K562 (cell line): Measurements from ENCODE around the gene RAB6B. TPM values are rescaled to one million over a fixed set of nuclear protein-coding genes. Genes with fewer than 3 reads are reported as not detected.
A peak's percentile ranks its signal among the peaks of the same experiment; 100 is the strongest.

Experiments used
- ARID1B ChIP-seq: fragments of 450-650 bp; IDR thresholded peaks from 2 replicates; pipeline ENCODE4 v1.6.1; 2016; ENCODE audit warnings: antibody characterized with exemption, mild to moderate bottlenecking, inconsistent platforms
- ATF4 ChIP-seq: fragments of 450-650 bp; formaldehyde crosslinking; IDR thresholded peaks from 2 replicates; pipeline ENCODE4 v1.4.0; 2022; ENCODE audit warnings: mild to moderate bottlenecking, moderate library complexity
- BACH1 ChIP-seq: fragments of 200-800 bp; sonication (Bioruptor generic); IDR thresholded peaks from 2 replicates; pipeline ENCODE4 v1.6.1; 2016; ENCODE audit warnings: missing genetic modification characterization, missing compliant biosample characterization
- BRD4 ChIP-seq: fragments of 200-600 bp; sonication (generic); IDR thresholded peaks from 2 replicates; pipeline ENCODE4 v1.6.1; 2017; ENCODE audit warnings: inconsistent platforms
- CHD1 ChIP-seq: fragments of 200-600 bp; sonication (generic); IDR thresholded peaks from one replicate; pipeline ENCODE4 v1.6.1; 2012; ENCODE audit warnings: mild to moderate bottlenecking, moderate library complexity, low read length, inconsistent platforms
- CTCFL ChIP-seq: IDR thresholded peaks from 2 replicates; pipeline ENCODE4 v1.6.1; 2011; ENCODE audit warnings: borderline replicate concordance, low read depth, mild to moderate bottlenecking, moderate library complexity, low read length; ENCODE audit not compliant: insufficient read depth, poor library complexity, severe bottlenecking
- EWSR1 ChIP-seq: fragments of 450-650 bp; IDR thresholded peaks from 2 replicates; pipeline ENCODE4 v1.6.1; 2018; ENCODE audit warnings: borderline replicate concordance, mild to moderate bottlenecking, low read depth, moderate library complexity; ENCODE audit not compliant: partially characterized antibody
- FUS ChIP-seq: fragments of 200-400 bp; formaldehyde crosslinking; optimal IDR thresholded peaks from 2 replicates; pipeline ENCODE3; 2017; ENCODE audit warnings: low read depth, low read length
- HCFC1 ChIP-seq: IDR thresholded peaks from 2 replicates; pipeline ENCODE4 v1.6.1; 2012; ENCODE audit warnings: low read depth, low read length, improper control_type of control experiment
- NFRKB ChIP-seq: fragments of 450-650 bp; IDR thresholded peaks from 2 replicates; pipeline ENCODE4 v1.6.1; 2016; ENCODE audit warnings: low read depth
- NR2C1 ChIP-seq, 2 experiments: fragments of 450-650 bp; IDR thresholded peaks; 2 replicates each; pipeline ENCODE4 v1.6.1; 2017; ENCODE audit warnings: mild to moderate bottlenecking in 2 of 2, antibody characterized with exemption in 1 of 2, inconsistent platforms in 1 of 2, missing compliant biosample characterization in 1 of 2, missing genetic modification characterization in 1 of 2
- PCBP2 ChIP-seq: fragments of 200-400 bp; formaldehyde crosslinking; IDR thresholded peaks from 2 replicates; pipeline ENCODE4 v1.6.1; 2018; ENCODE audit warnings: low read length, low read depth, mild to moderate bottlenecking, moderate library complexity; ENCODE audit not compliant: poor library complexity, severe bottlenecking
- POLR2A ChIP-seq: fragments of 450-650 bp; conservative IDR thresholded peaks from 2 replicates; pipeline ENCODE4 v1.6.1; 2016
- PTTG1 ChIP-seq: fragments of 450-650 bp; IDR thresholded peaks from 2 replicates; pipeline ENCODE4 v1.6.1; 2016; ENCODE audit warnings: low read depth, mild to moderate bottlenecking, missing genetic modification characterization, missing compliant biosample characterization
- RBM25 ChIP-seq: fragments of 200-400 bp; formaldehyde crosslinking; IDR thresholded peaks from 2 replicates; pipeline ENCODE4 v1.6.1; 2018; ENCODE audit warnings: low read length, low read depth, moderate library complexity; ENCODE audit not compliant: severe bottlenecking
- SMAD3 ChIP-seq: fragments of 450-650 bp; formaldehyde crosslinking; conservative IDR thresholded peaks from 2 replicates; pipeline ENCODE4 v1.4.0; 2020; ENCODE audit warnings: mild to moderate bottlenecking
- TAF7 ChIP-seq: fragments of 450-650 bp; IDR thresholded peaks from 2 replicates; pipeline ENCODE4 v1.6.1; 2016; ENCODE audit warnings: missing genetic modification characterization, missing compliant biosample characterization
- TCF7 ChIP-seq: sonication (generic); IDR thresholded peaks from 2 replicates; pipeline ENCODE4 v1.6.1; 2016; ENCODE audit warnings: antibody characterized with exemption, borderline replicate concordance
- TEAD1 ChIP-seq, 2 experiments: fragments of 450-650 bp in 1 of 2; sonication (generic) in 1 of 2; formaldehyde crosslinking; IDR thresholded peaks; 2 replicates each; pipeline versions ENCODE4 v1.4.0 to v1.8.0; 2020 to 2022; ENCODE audit warnings: mild to moderate bottlenecking in 2 of 2, missing genetic modification reagents in 1 of 2
- TRIM24 ChIP-seq, 2 experiments: fragments of 450-650 bp; IDR thresholded peaks; 2 replicates each; pipeline ENCODE4 v1.6.1; 2016
- YBX1 ChIP-seq: fragments of 450-650 bp; IDR thresholded peaks from 2 replicates; pipeline ENCODE4 v1.7.1; 2016; ENCODE audit warnings: mild to moderate bottlenecking
- ZMIZ1 ChIP-seq, 2 experiments: fragments of 150-350 bp in 1 of 2; IDR thresholded peaks; 2 replicates each; pipeline ENCODE4 v1.6.1; 2012 to 2016; ENCODE audit warnings: low read depth in 2 of 2, low read length in 2 of 2, mild to moderate bottlenecking in 1 of 2, moderate library complexity in 1 of 2
- ZNF707 ChIP-seq: fragments of 250-450 bp; sonication (Bioruptor Pico); conservative IDR thresholded peaks from 2 replicates; pipeline ENCODE4 v1.8.0; 2022; ENCODE audit warnings: inconsistent platforms, mild to moderate bottlenecking, moderate library complexity
- ZSCAN32 ChIP-seq: fragments of 450-650 bp; formaldehyde crosslinking; IDR thresholded peaks from 2 replicates; pipeline ENCODE4 v1.4.0; 2020; ENCODE audit warnings: mild to moderate bottlenecking, moderate library complexity
- polyA plus RNA-seq, 8 experiments: library from polyadenylated mRNA; depleted of rRNA in 4 of 8; stranded (reverse) in 5 of 8; unstranded in 3 of 8; fragments of >200 nt; fragmentation: Nextera tagmentation in 2 of 8; fragmentation: Illumina TruSeq in 1 of 8; extraction: Ambion mirVana in 2 of 8; extraction: Trizol in 1 of 8; gene quantifications; 2 replicates each; pipeline versions ENCODE4 v1.2.1 to v1.2.3, GENCODE V29; 2011 to 2014; ENCODE audit warnings: inconsistent platforms in 1 of 8, missing spikeins in 1 of 8
- total RNA-seq, 7 experiments: library from RNA; depleted of rRNA in 6 of 7; stranded (reverse); fragments of >200 nt in 6 of 7; fragmentation: Illumina TruSeq in 2 of 7; extraction: Trizol in 2 of 7; gene quantifications; 2 replicates each; pipeline versions ENCODE4 v1.2.1 to v1.2.3, GENCODE V29; 2011 to 2021; ENCODE audit warnings: low replicate concordance in 1 of 7

The RAB6B gene
- total and polyA plus RNA-seq, 9 of the 15 experiments (the other 6 are each of a cell fraction or from before 2014, with no cell fraction given): 0.60 to 18.1 (median 1.5) TPM

- TF ChIP-seq ATF4 (CRISPR knock-in tag): no peak
- TF ChIP-seq HCFC1: no peak
- no peak for TF ChIP-seq BRD4
- no peak for TF ChIP-seq RBM25
- TF ChIP-seq ZSCAN32 (CRISPR knock-in tag): no peak
- peak; percentile 92 for TF ChIP-seq ARID1B
- TF ChIP-seq TRIM24 (IDR thresholded peaks at IDR 0.05): 0 out of 4 replicates have a peak, but pooled peaks of 1 of the 2 experiments have one; percentile 10
- TF ChIP-seq BACH1 (tag): no peak
- TF ChIP-seq POLR2A: 0 out of 2 replicates have a peak, but pooled peaks have one; percentile 32
- no peak for TF ChIP-seq CTCFL
- no peak for TF ChIP-seq NFRKB
- no peak for TF ChIP-seq EWSR1
- TF ChIP-seq ZNF707 (CRISPR knock-in tag): no peak
- no peak for TF ChIP-seq YBX1
- no peak for TF ChIP-seq TEAD1 (CRISPR knock-in tag; IDR thresholded peaks at IDR 0.05)
- no peak for TF ChIP-seq PCBP2
- TF ChIP-seq SMAD3 (CRISPR knock-in tag): no peak
- no peak for TF ChIP-seq PTTG1 (tag)
- TF ChIP-seq ZMIZ1 (IDR thresholded peaks at IDR 0.05; ENCODE audit: low read depth in 2 of 2, low read length in 2 of 2): no peak
- TF ChIP-seq TCF7: no peak
- TF ChIP-seq CHD1: no peak
- TF ChIP-seq NR2C1 (IDR thresholded peaks at IDR 0.05): no peak
- no peak for TF ChIP-seq NR2C1 (tag; IDR thresholded peaks at IDR 0.05)
- TF ChIP-seq TAF7 (tag): no peak
- TF ChIP-seq FUS: no peak
Observed at GRCh38 chr3:133943639-133944141, 48.0 kb upstream of the RAB6B start (continued).
